Mucosa of gallbladder (tissue), 1 donor: ENCODE measurements around the gene TMEM178A. TPM values are rescaled to one million over a fixed set of nuclear protein-coding genes. Genes with fewer than 3 reads are reported as not detected.
"Not testable (repeated sequence)": the region's sequence is repeated elsewhere in the genome, so short reads cannot be mapped to it uniquely, and the experiment has no call there.

ENCODE experiments used
- DNase-seq: peaks from one replicate; pipeline ENCODE4 v3.0.0-alpha.2; 2020; ENCODE audit warnings: low spot score
- total RNA-seq: library from RNA; stranded (reverse); gene quantifications from one replicate; pipeline ENCODE4 v1.2.1, GENCODE V29; 2021
- donor health status: DM: no; HTN: no; CAD: no.

TMEM178A gene
- total RNA-seq = 2.7 TPM

GRCh38 chr2:39665811-39666490 is at the start of gene TMEM178A:
TMEM178A (plus strand) TSS chr2:39665917; CDS start chr2:39665975, 58 bp downstream.
- DNase-seq = no peak

GRCh38 chr2:39618236-39618635 is 47.5 kb upstream of the TMEM178A start:
- DNase-seq = no peak

- DNase-seq = no peak
These were observed 47.0 kb upstream of the TMEM178A start for GRCh38 chr2:39618736-39619135.

- DNase-seq = peak; percentile 48
These were observed 45.6 kb upstream of the TMEM178A start for GRCh38 chr2:39620067-39620466.

GRCh38 chr2:39621596-39621995 is 44.1 kb upstream of the TMEM178A start:
- no peak for DNase-seq

GRCh38 chr2:39622860-39623259 is 42.9 kb upstream of the TMEM178A start:
- DNase-seq = no peak

- no peak for DNase-seq
These were observed 41.8 kb upstream of the TMEM178A start for GRCh38 chr2:39623917-39624316.

GRCh38 chr2:39625193-39625926 is 40.4 kb upstream of the TMEM178A start:
- no peak for DNase-seq

- DNase-seq = no peak
These were observed 39.8 kb upstream of the TMEM178A start for GRCh38 chr2:39625927-39626270.

- DNase-seq = not testable (repeated sequence)
These were observed 37.4 kb upstream of the TMEM178A start for GRCh38 chr2:39628346-39628745.

GRCh38 chr2:39629646-39630045 is 36.1 kb upstream of the TMEM178A start:
- no peak for DNase-seq

GRCh38 chr2:39631256-39631655 is 34.5 kb upstream of the TMEM178A start:
- no peak for DNase-seq

GRCh38 chr2:39631718-39632117 is 34.0 kb upstream of the TMEM178A start:
- DNase-seq = no peak

GRCh38 chr2:39632876-39633275 is 32.8 kb upstream of the TMEM178A start:
- DNase-seq = no peak

- DNase-seq = no peak
These were observed 29.4 kb upstream of the TMEM178A start for GRCh38 chr2:39636306-39636705.

- no peak for DNase-seq
These were observed 27.1 kb upstream of the TMEM178A start for GRCh38 chr2:39638581-39638980.

GRCh38 chr2:39640107-39640506 is 25.6 kb upstream of the TMEM178A start:
- DNase-seq = no peak

- DNase-seq = no peak
These were observed 25.0 kb upstream of the TMEM178A start for GRCh38 chr2:39640681-39641080.

GRCh38 chr2:39641635-39642034 is 24.1 kb upstream of the TMEM178A start:
- no peak for DNase-seq

- peak; percentile 22 for DNase-seq
These were observed 23.5 kb upstream of the TMEM178A start for GRCh38 chr2:39642051-39642718.

GRCh38 chr2:39645826-39646225 is 19.9 kb upstream of the TMEM178A start:
- no peak for DNase-seq

- DNase-seq = no peak
These were observed 19.4 kb upstream of the TMEM178A start for GRCh38 chr2:39646267-39646666.
